Hindlimb muscle (tissue), 1 donor: ENCODE data around the gene AQP2. TPM values are rescaled to one million over a fixed set of nuclear protein-coding genes. Genes with fewer than 3 reads are reported as not detected.

Experiments used
- DNase-seq: peaks from one replicate; pipeline ENCODE4 v3.0.0-alpha.2; 2013
- polyA plus RNA-seq: library from polyadenylated mRNA; unstranded; fragments of 120-200 nt; gene quantifications from one replicate; pipeline ENCODE4 v1.2.1, GENCODE V29; 2013; ENCODE audit not compliant: insufficient read length

The AQP2 gene
- polyA plus RNA-seq, 1 donor, result not detected

GRCh38 chr12:49920241-49920914 lies 30.2 kb upstream of the AQP2 start:
- no peak for DNase-seq

GRCh38 chr12:49920915-49921286 lies 29.6 kb upstream of the AQP2 start:
- no peak for DNase-seq

- DNase-seq, result no peak
These were observed 29.2 kb upstream of the AQP2 start for GRCh38 chr12:49921299-49921698.

GRCh38 chr12:49921936-49922335 lies 28.6 kb upstream of the AQP2 start:
- DNase-seq, result no peak

GRCh38 chr12:49922349-49923034 lies 28.0 kb upstream of the AQP2 start:
- no peak for DNase-seq

- DNase-seq, result no peak
These were observed 27.4 kb upstream of the AQP2 start for GRCh38 chr12:49923035-49923644.

GRCh38 chr12:49923880-49924556 lies 26.5 kb upstream of the AQP2 start:
- no peak for DNase-seq

GRCh38 chr12:49924628-49925246 lies 25.8 kb upstream of the AQP2 start:
- no peak for DNase-seq

GRCh38 chr12:49925433-49926204 lies 24.9 kb upstream of the AQP2 start:
- DNase-seq, result no peak

GRCh38 chr12:49928471-49928870 lies 22.1 kb upstream of the AQP2 start:
- DNase-seq, result no peak

GRCh38 chr12:49929581-49929980 lies 21.0 kb upstream of the AQP2 start:
- DNase-seq, result no peak

- no peak for DNase-seq
These were observed 19.8 kb upstream of the AQP2 start for GRCh38 chr12:49930515-49931288.

GRCh38 chr12:49932023-49932422 lies 18.5 kb upstream of the AQP2 start:
- no peak for DNase-seq

GRCh38 chr12:49932533-49933130 lies 17.9 kb upstream of the AQP2 start:
- DNase-seq, result no peak

- no peak for DNase-seq
These were observed 16.7 kb upstream of the AQP2 start for GRCh38 chr12:49933796-49934195.

GRCh38 chr12:49934505-49934904 lies 16.0 kb upstream of the AQP2 start:
- DNase-seq, result no peak

GRCh38 chr12:49936925-49937324 lies 13.6 kb upstream of the AQP2 start:
- no peak for DNase-seq

- DNase-seq, result no peak
These were observed 12.8 kb upstream of the AQP2 start for GRCh38 chr12:49937639-49938300.

- DNase-seq, result no peak
These were observed 11.2 kb upstream of the AQP2 start for GRCh38 chr12:49939307-49939706.

GRCh38 chr12:49939707-49940106 lies 10.8 kb upstream of the AQP2 start:
- DNase-seq, result no peak
